Fibroblast of skin of right biceps (primary cell): ENCODE results near the gene SET.
A peak's percentile ranks its signal among the peaks of the same experiment; 100 is the strongest.

Experiments
- DNase-seq: peaks from one replicate; pipeline ENCODE4 v3.0.0-alpha.2; 2013

SET gene

GRCh38 chr9:128713941-128714573, 25.0 kb downstream of the SET start:
- no peak for DNase-seq

GRCh38 chr9:128714586-128715435, 25.8 kb downstream of the SET start:
- DNase-seq, result no peak

- no peak for DNase-seq
These were observed 26.4 kb downstream of the SET start for GRCh38 chr9:128715436-128715750.

GRCh38 chr9:128716581-128717254, 27.7 kb downstream of the SET start:
- no peak for DNase-seq

GRCh38 chr9:128718047-128718446, 29.0 kb downstream of the SET start:
- no peak for DNase-seq

GRCh38 chr9:128718475-128718874, 29.5 kb downstream of the SET start:
- no peak for DNase-seq

GRCh38 chr9:128719919-128720605, 31.0 kb downstream of the SET start:
- no peak for DNase-seq

- no peak for DNase-seq
These were observed 31.9 kb downstream of the SET start for GRCh38 chr9:128720841-128721486.

- DNase-seq, result no peak
These were observed 32.5 kb downstream of the SET start for GRCh38 chr9:128721487-128722010.

GRCh38 chr9:128722380-128723351, 33.6 kb downstream of the SET start:
- no peak for DNase-seq

GRCh38 chr9:128723352-128723865, 34.4 kb downstream of the SET start:
- DNase-seq, result no peak

GRCh38 chr9:128723866-128724743, 35.1 kb downstream of the SET start, which contains the start of gene ZDHHC12:
TSS of gene ZDHHC12 (minus strand) at chr9:128724127. CDS start at chr9:128724093, 34 bp downstream.
- DNase-seq, result peak; percentile 95

GRCh38 chr9:128724744-128725211, 35.8 kb downstream of the SET start:
- peak; percentile 82 for DNase-seq

GRCh38 chr9:128727640-128728248, 38.7 kb downstream of the SET start:
- DNase-seq, result no peak

GRCh38 chr9:128728298-128728697, 39.3 kb downstream of the SET start:
- no peak for DNase-seq

GRCh38 chr9:128729302-128729701, 40.3 kb downstream of the SET start:
- DNase-seq, result no peak

- DNase-seq, result no peak
These were observed 40.9 kb downstream of the SET start for GRCh38 chr9:128729766-128730517.

- DNase-seq, result no peak
These were observed 42.1 kb downstream of the SET start for GRCh38 chr9:128731093-128731492.

- no peak for DNase-seq
These were observed 42.7 kb downstream of the SET start for GRCh38 chr9:128731691-128732090.
